ENCODE data around the gene SLC13A2.
A peak's percentile ranks its signal among the peaks of the same experiment; 100 is the strongest.

SLC13A2 gene

GRCh38 chr17:28492352-28493310 is 19.2 kb downstream of the SLC13A2 start:
- DNase-seq (ENCODE audit: low read depth), result no peak

GRCh38 chr17:28493460-28493859 is 20.0 kb downstream of the SLC13A2 start:
- DNase-seq (ENCODE audit: low read depth), result no peak

DNA sequence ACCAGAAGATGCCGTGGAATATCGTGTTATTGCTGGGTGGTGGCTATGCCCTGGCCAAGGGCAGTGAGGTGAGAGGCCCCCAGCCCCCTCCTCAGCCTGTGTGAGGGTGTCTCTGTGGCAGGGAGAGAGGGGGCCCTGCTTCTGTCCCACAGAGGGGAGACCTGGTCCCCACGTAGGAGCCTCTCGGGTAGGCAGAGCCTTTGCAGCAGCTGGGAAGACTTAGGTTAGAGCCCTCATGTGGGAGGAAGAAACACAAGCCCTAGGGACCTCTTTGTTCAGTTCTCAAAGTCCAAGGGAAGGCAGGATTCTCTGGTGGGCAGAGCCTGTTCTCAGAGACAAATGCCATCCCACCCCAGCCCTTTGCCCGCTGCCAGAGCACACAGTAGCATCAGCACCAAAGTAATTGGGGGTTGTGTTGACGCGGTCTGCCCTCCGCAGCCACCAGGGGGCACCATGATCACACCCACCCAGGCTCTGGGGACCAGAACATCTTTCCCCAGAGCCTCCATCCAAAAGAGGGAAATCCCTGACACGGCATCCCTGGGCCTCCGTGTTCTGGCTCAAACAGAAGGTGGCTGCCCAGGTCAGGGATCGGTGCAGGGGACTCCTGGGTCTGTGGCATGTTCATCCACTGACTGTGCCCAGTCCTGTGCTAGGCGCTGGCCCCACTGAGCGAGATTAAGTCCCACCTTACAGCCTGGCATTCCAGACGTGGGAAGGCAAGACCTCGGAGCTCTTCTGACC is 21.2 kb downstream of the SLC13A2 start:
- peak; percentile 73 for DNase-seq (ENCODE audit: low read depth)

DNA sequence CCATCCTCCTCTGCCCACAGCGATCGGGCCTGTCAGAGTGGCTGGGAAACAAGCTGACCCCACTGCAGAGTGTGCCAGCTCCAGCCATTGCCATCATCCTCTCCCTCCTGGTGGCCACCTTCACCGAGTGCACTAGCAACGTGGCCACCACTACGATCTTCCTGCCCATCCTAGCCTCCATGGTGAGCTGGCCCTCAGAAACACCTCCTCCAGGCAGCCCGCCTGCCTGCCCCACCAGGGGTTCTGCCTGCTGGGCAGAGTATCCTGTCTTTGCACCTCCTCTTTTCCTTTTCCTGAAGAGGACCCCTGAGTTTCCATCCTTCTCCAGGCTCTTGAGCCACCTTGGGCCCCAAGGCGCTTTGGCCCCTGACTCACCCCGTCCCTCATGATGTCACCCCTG is 22.2 kb downstream of the SLC13A2 start:
- DNase-seq (ENCODE audit: low read depth), result no peak

DNA sequence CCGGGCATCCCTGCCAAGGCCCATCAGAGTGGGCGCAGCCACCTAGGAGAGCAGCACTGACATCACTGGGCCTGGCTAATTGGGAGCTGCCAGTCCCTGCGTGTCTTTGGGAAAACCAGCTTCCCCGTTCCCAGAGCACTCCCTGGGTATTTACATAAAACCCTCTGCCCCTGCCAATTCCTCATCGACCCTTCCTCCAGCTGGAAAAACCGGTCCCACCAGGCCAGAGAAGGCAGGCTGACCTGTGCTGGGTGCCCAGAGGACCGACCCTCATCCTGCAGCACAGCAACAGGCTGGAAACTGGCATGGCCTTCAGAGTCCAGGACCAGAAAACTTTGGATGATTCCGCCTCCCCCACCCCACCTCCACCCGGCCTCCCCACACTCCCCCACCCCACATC is 24.5 kb downstream of the SLC13A2 start:
- DNase-seq (ENCODE audit: low read depth), result no peak

GRCh38 chr17:28498652-28499363 is 25.4 kb downstream of the SLC13A2 start:
- DNase-seq (ENCODE audit: low read depth), result no peak

GRCh38 chr17:28499364-28499664 is 25.9 kb downstream of the SLC13A2 start:
- DNase-seq (ENCODE audit: low read depth), result no peak

DNA sequence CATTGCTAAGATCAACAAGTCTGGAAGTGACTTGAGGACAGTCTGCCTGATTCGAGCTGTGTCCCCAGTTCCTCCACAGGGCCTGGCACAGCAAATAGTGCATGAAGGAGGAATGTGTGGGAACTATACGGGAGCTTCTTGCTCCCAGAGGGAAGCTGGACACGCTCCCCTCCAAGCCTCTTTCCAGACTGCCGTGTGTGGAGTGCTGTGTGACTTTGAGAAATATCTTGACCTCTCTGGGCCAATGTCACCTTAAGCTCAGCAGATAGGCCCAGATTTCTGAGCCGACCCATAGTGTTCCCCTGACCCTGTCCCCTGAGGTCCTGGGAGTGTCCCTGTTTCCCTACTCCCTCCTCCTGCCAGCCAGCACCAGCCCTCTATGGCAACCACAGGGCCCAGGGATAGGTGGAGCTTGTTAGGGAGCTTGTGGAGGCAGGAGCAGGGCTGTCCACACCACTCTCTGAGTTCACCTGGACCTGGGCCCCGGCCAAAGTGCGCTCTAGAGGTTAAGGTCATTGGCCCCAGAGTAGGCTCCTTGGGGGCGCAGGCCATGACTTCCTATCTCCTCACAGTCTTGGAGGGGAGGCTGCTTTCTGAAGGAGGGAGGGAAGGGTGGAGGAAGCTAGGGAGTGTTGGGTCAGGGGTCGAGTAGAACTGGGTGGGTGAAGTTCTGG is 26.4 kb downstream of the SLC13A2 start:
- DNase-seq (ENCODE audit: low read depth), result no peak

DNA sequence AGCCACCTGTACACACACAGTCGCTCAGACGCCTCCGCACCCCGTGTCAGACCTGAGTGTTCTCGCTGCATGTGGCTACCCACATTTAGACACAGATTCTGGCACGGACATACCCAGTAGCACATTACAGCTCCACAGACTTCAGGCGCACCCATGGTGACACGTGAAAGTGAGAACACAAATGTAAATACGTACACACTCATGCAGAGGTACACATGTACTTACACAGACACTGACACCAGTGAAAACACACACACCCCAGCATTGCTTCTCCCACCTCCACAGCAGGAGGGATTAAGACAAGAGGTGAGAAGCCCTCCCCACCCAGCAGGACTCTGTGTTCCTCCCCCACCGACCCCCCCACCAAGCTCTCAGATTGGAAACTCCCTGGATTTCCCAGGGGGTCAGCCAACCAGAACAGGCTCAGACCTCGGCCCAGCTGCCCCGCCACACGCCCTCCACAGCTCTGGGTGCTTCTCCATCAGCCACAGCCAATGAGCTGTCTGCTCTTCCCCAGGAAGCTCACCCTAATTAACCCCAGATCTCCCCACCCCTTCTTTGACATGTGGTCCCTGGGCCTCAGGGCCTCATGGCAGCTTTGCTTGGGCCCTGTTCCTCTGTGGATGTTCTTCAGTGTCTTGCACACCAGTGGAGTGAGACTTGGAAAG is 27.4 kb downstream of the SLC13A2 start:
- no peak for DNase-seq (ENCODE audit: low read depth)

GRCh38 chr17:28501421-28502284 is 28.2 kb downstream of the SLC13A2 start:
- DNase-seq (ENCODE audit: low read depth), result no peak

DNA sequence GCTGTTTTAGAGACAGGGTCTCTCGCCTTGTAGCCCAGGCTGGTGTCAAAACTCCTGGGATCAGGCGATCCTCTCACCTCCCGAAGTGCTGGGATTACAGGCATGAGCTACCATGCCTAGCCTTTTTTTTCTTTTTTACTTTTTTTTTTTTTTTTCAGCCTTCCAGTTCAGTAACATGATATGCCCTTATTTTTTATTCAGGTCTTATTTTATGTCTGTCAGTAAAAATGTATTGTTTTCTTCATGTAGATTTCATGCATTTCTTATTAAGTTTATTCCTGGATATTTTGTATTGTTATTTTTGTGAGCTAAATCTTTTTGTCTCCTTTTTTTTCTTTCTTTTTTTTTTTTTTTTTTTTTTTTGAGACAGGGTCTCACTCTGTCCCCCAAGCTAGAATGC is 30.0 kb downstream of the SLC13A2 start:
- no peak for DNase-seq (ENCODE audit: low read depth)

DNA sequence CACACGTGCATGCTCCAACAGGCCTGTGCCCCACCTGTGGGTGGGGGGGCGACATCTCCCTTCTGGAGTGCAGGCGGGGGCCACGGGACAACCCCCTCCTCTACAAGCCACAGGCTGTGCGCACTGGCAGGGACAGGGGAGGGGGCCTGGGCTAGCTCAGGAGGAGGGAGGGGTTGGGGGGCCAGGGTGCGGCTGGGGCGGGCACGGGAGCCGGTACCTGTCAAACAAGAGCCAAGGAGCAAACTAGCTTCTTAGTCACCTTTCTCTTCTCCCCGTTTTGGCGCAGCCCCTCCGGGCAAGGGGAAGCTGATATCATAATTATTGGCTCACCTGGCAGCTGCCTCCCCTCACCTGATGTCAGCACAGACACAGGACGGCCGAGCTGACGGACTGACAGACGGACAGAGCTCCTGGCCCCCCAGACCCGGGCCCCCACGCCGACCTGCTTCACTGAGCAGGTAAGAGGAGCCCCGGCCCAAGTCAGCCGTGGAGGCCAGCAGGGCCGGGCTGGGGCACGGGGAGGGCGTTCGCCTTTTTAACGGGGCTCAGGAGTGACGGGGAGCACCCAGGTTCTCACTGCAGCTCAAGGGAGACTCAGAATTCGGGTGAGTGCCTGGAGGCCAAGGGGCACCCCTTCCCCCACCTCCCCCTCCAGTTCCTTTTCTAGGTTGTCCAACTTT is 32.7 kb downstream of the SLC13A2 start, which contains the start of gene FOXN1:
TSS of gene FOXN1 (plus strand) at position 363 of the 680 bp plus-strand sequence. CDS start 17,622 bp downstream, outside the sequence.
- DNase-seq (ENCODE audit: low read depth), result no peak

DNA sequence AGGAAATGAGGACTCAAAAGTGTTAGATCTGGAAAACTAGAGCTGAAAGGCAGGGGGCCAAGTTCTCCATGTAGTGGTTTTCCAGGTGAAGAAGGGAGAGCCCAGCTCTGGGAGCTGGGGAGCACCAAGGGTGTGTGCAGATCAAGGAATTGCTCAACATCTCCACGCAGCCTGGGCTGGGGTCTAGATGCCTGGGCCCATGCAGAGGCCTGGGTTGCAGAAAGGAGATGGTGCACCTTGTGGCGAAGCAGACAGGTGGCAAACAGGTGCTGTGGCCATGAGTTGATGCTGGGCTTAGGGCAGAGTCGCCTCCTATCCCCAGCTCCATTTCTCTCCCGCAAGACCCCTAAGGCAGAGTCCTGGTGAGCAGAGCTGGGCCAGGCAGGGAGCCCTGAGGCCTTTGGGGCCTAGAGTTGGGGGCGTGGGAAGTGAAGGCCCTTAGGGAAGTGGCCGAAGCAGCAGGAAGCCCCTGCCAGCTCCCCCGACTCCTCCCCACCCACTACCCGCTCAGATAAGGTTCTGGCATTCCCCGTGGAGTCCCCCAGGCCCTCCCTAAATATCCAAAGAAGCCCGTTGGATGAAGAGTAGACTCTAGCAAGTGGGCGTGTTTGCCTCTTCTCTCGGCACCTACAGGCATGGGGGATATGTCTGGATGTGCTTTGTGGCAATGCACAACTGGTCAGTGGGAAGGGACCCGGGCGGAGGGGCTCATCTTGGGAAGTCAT is 33.5 kb downstream of the SLC13A2 start:
- no peak for DNase-seq (ENCODE audit: low read depth)

GRCh38 chr17:28507567-28508203 is 34.2 kb downstream of the SLC13A2 start:
- DNase-seq (ENCODE audit: low read depth), result no peak

DNA sequence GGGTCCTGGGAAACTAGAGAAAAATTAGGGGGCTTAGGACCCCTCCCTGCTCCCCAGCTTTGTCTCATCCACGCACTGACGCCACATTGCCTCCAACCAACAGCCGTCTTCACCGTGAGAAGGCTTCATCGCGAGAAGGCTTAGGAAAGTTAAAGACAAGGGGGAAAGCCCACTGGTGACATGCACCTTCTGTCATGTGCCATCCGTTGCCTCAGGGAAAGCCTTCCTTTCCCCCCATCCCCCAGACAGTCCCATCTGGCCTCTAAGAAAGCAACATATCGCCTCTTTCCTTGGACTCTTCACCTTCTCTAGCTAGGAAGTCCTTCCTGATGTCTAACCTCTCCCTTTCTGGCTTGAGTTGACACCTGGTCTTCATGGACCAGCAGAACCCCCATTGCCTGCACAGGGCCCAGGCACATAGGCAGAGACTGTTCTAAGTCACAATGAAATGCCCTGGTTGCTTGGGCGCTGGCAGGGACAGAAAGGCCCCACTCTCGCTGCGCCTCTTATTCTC is 34.8 kb downstream of the SLC13A2 start:
- DNase-seq (ENCODE audit: low read depth), result no peak

GRCh38 chr17:28509789-28510188 is 36.3 kb downstream of the SLC13A2 start:
- DNase-seq (ENCODE audit: low read depth), result no peak

GRCh38 chr17:28511858-28512461 is 38.5 kb downstream of the SLC13A2 start:
- no peak for DNase-seq (ENCODE audit: low read depth)

DNA sequence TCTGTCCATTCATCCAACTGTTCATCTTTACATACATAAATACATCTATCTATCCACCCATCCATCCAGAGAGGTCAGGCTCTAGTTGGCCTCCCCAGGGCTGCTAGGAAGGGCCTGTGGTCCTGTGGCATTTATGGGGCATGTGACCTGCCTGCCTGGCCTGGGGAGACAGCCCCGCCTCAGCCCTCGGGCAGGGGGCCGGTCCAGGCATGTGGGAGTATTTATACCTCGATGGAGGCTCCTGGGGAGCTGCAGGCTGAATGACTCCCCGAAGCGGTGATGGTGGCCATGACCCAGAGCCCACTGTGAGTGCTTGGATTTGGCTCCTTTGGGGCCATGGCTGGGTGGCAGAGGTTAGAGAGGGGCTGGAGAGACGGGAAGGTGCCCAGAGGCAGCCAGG is 40.0 kb downstream of the SLC13A2 start:
- DNase-seq (ENCODE audit: low read depth), result no peak

Measured in stimulated activated CD8-positive, alpha-beta memory T cell treated with anti-CD3 and anti-CD28 coated beads, Interleukin-15, amount 100 ng/mL, for 24 hours (primary cell).